GM23338 (cell line): ENCODE measurements around the gene TWIST2. TPM values are rescaled to one million over a fixed set of nuclear protein-coding genes. Genes with fewer than 3 reads are reported as not detected.

Experiments used
- ATAC-seq: fragments of 200-7000 bp; cut with Tn5 transposase; 3 replicates; pipeline ENCODE4 v1.9.1; 2020
- DNase-seq: peaks from one replicate; pipeline ENCODE4 v3.0.0-alpha.2; 2015; ENCODE audit warnings: low spot score
- H2AFZ ChIP-seq: fragments of 200-600 bp; sonication (generic); 2 replicates; pipeline ENCODE4 v1.8.0; 2016; ENCODE audit warnings: antibody characterized with exemption, mild to moderate bottlenecking, moderate library complexity
- H3F3A ChIP-seq: fragments of 200-600 bp; sonication (generic); replicated peaks from 2 replicates; pipeline ENCODE4 v1.8.0; 2017; ENCODE audit warnings: antibody characterized with exemption, mixed run types, low read depth
- H3K27ac ChIP-seq: fragments of 200-600 bp; sonication (generic); 2 replicates; pipeline ENCODE4 v1.6.1; 2016; ENCODE audit warnings: low read depth
- H3K27me3 ChIP-seq: fragments of 200-600 bp; sonication (generic); 2 replicates; pipeline ENCODE4 v1.8.0; 2016; ENCODE audit warnings: mild to moderate bottlenecking, mixed run types, moderate library complexity; ENCODE audit not compliant: insufficient read depth
- H3K36me3 ChIP-seq: fragments of 200-600 bp; sonication (generic); 2 replicates; pipeline ENCODE4 v1.8.0; 2016; ENCODE audit warnings: mild to moderate bottlenecking; ENCODE audit not compliant: insufficient read depth
- H3K4me1 ChIP-seq: fragments of 200-600 bp; sonication (generic); 2 replicates; pipeline ENCODE4 v1.8.0; 2016; ENCODE audit warnings: mild to moderate bottlenecking, moderate library complexity; ENCODE audit not compliant: insufficient read depth
- H3K4me2 ChIP-seq: fragments of 200-600 bp; sonication (generic); 2 replicates; pipeline ENCODE4 v1.7.1; 2017; ENCODE audit warnings: mixed run types
- H3K4me3 ChIP-seq: fragments of 200-600 bp; sonication (generic); 2 replicates; pipeline ENCODE4 v1.6.1; 2016; ENCODE audit warnings: mixed run types
- H3K79me2 ChIP-seq: fragments of 200-600 bp; sonication (generic); replicated peaks from 2 replicates; pipeline ENCODE4 v1.8.0; 2017; ENCODE audit warnings: mild to moderate bottlenecking; ENCODE audit not compliant: insufficient read depth
- H3K9me2 ChIP-seq: fragments of 200-600 bp; sonication (generic); 2 replicates; pipeline ENCODE4 v1.8.0; 2017; ENCODE audit not compliant: insufficient read depth
- H4K20me1 ChIP-seq: fragments of 200-600 bp; sonication (generic); replicated peaks from 2 replicates; pipeline ENCODE4 v1.8.0; 2017; ENCODE audit warnings: mild to moderate bottlenecking; ENCODE audit not compliant: insufficient read depth
- H3K27ac Mint-ChIP-seq: 2 replicates; pipeline ENCODE4 v1.8.0; 2020; ENCODE audit warnings: inconsistent platforms, mild to moderate bottlenecking, moderate library complexity, mixed read lengths
- H3K27me3 Mint-ChIP-seq: 3 replicates; pipeline ENCODE4 v1.8.0; 2022; ENCODE audit warnings: low read depth, mild to moderate bottlenecking, moderate library complexity, mixed read lengths, inconsistent platforms; ENCODE audit not compliant: insufficient read depth, poor library complexity
- H3K36me3 Mint-ChIP-seq: 3 replicates; pipeline ENCODE4 v1.8.0; 2021; ENCODE audit warnings: low read depth, mild to moderate bottlenecking, inconsistent platforms, moderate library complexity, mixed read lengths
- H3K4me1 Mint-ChIP-seq: 3 replicates; pipeline ENCODE4 v1.8.0; 2020; ENCODE audit warnings: mild to moderate bottlenecking, inconsistent platforms, mixed read lengths
- H3K4me3 Mint-ChIP-seq: 3 replicates; pipeline ENCODE4 v1.8.0; 2021; ENCODE audit warnings: moderate library complexity, mild to moderate bottlenecking, inconsistent platforms, mixed read lengths
- H3K9me3 Mint-ChIP-seq: 3 replicates; pipeline ENCODE4 v1.8.0; 2020; ENCODE audit warnings: moderate library complexity, mild to moderate bottlenecking, inconsistent platforms, mixed read lengths
- CTCF ChIP-seq, 2 experiments: fragments of 200-600 bp in 1 of 2; sonication (generic) in 1 of 2; conservative IDR thresholded peaks; 2 replicates each; pipeline versions ENCODE4 v1.5.1 to v1.6.1; 2016 to 2017; ENCODE audit warnings: antibody characterized with exemption in 2 of 2, low read depth in 2 of 2, mild to moderate bottlenecking in 2 of 2, moderate library complexity in 1 of 2
- ETS1 ChIP-seq: IDR thresholded peaks from 2 replicates; pipeline ENCODE4 v1.6.1; 2016; ENCODE audit warnings: antibody characterized with exemption
- EZH2 ChIP-seq: fragments of 200-600 bp; sonication (generic); IDR thresholded peaks from one replicate; pipeline ENCODE4 v1.8.0; 2017; ENCODE audit warnings: antibody characterized with exemption, mild to moderate bottlenecking, low read depth; ENCODE audit not compliant: unreplicated experiment
- EZH2phosphoT487 ChIP-seq: fragments of 200-600 bp; sonication (generic); IDR thresholded peaks from one replicate; pipeline ENCODE4 v1.8.1; 2018; ENCODE audit warnings: antibody characterized with exemption; ENCODE audit not compliant: unreplicated experiment
- JUNB ChIP-seq: IDR thresholded peaks from one replicate; pipeline ENCODE4 v1.6.1; 2016; ENCODE audit warnings: antibody characterized with exemption; ENCODE audit not compliant: unreplicated experiment
- NANOG ChIP-seq: IDR thresholded peaks from 2 replicates; pipeline ENCODE4 v1.6.1; 2016; ENCODE audit warnings: antibody characterized with exemption, borderline replicate concordance
- POLR2AphosphoS5 ChIP-seq: IDR thresholded peaks from 2 replicates; pipeline ENCODE4 v1.6.1; 2016; ENCODE audit warnings: antibody characterized with exemption, low read depth
- REST ChIP-seq: IDR thresholded peaks from one replicate; pipeline ENCODE4 v1.6.1; 2018; ENCODE audit warnings: antibody characterized with exemption; ENCODE audit not compliant: unreplicated experiment
- STAT1 ChIP-seq: IDR thresholded peaks from one replicate; pipeline ENCODE4 v1.6.1; 2016; ENCODE audit warnings: antibody characterized with exemption; ENCODE audit not compliant: unreplicated experiment
- ZNF114 ChIP-seq: fragments of 250-450 bp; sonication (Bioruptor Pico); IDR thresholded peaks from 2 replicates; pipeline ENCODE4 v1.5.0; 2020; ENCODE audit warnings: mild to moderate bottlenecking, moderate library complexity
- ZNF331 ChIP-seq: fragments of 250-450 bp; sonication (Bioruptor Pico); IDR thresholded peaks from 2 replicates; pipeline ENCODE4 v1.5.0; 2020; ENCODE audit warnings: low read depth, mild to moderate bottlenecking, moderate library complexity
- ZNF462 ChIP-seq: fragments of 250-450 bp; sonication (Bioruptor Pico); IDR thresholded peaks from 2 replicates; pipeline ENCODE4 v1.5.0; 2020; ENCODE audit warnings: mild to moderate bottlenecking, moderate library complexity
- polyA plus RNA-seq: library from polyadenylated mRNA; unstranded; fragments of >200 nt; fragmentation: Nextera tagmentation; extraction: Ambion mirVana; gene quantifications from 2 replicates; pipeline ENCODE4 v1.2.1, GENCODE V29; 2016
- total RNA-seq: library from RNA; depleted of rRNA; stranded (reverse); fragments of >200 nt; shearing (Covaris generic); gene quantifications from 2 replicates; pipeline ENCODE4 v1.2.3, GENCODE V29; 2014

The TWIST2 gene
- total and polyA plus RNA-seq, 2 experiments from 2014 or later = 7.0 to 12.5 TPM

GRCh38 chr2:238869293-238870124 is 21.6 kb downstream of the TWIST2 start:
- Histone ChIP-seq H3K9me2 (no peaks in the 10 kb centered on the region), H3K4me2 (no peak overlapping the region), H3F3A (no peaks in the 10 kb centered on the region), H2AFZ (no peak overlapping the region), H3K79me2 (no peaks in the 10 kb centered on the region), H3K27ac (no peak overlapping the region), H4K20me1 (no peaks in the 10 kb centered on the region), H3K4me3 (no peak overlapping the region), H3K27me3 (no peaks in the 10 kb centered on the region), H3K4me1 (peaks cover 2% of the 10 kb centered on the region; the same call in 1 of the 2 replicates), H3K36me3 (no peaks in the 10 kb centered on the region)
- TF ChIP-seq EZH2 (no peak), STAT1 (no peak), CTCF (conservative IDR thresholded peaks at IDR 0.05; ENCODE audit: low read depth in 2 of 2) (no peak), POLR2AphosphoS5 (no peak), JUNB (no peak), EZH2phosphoT487 (no peak), ZNF114 (no peak), ETS1 (no peak), NANOG (no peak), ZNF462 (CRISPR knock-in tag) (no peak), ZNF331 (CRISPR knock-in tag) (no peak), REST (no peak)
- Mint-ChIP-seq H3K4me3 (no peak overlapping the region), H3K9me3 (peaks cover 18% of the 10 kb centered on the region), H3K36me3 (no peaks in the 10 kb centered on the region), H3K27ac (no peak overlapping the region), H3K27me3 (peaks cover 8% of the 10 kb centered on the region), H3K4me1 (peaks cover 7% of the 10 kb centered on the region; the same call in 2 of the 3 replicates)
- ATAC-seq (no peak), DNase-seq (no peak)
